Measurements from ENCODE around the gene TEPSIN.
A peak's percentile ranks its signal among the peaks of the same experiment; 100 is the strongest.
"Not testable (repeated sequence)": the region's sequence is repeated elsewhere in the genome, so short reads cannot be mapped to it uniquely, and the experiment has no call there.

TEPSIN gene

GRCh38 chr17:81234940-81235821 lies 3.7 kb downstream of the TEPSIN start:
- DNase-seq: no peak

GRCh38 chr17:81234506-81234855 lies 4.4 kb downstream of the TEPSIN start:
- no peak for DNase-seq

- no peak for DNase-seq
Measured at GRCh38 chr17:81233811-81234505, 4.9 kb downstream of the TEPSIN start.

GRCh38 chr17:81233316-81233715 lies 5.5 kb downstream of the TEPSIN start:
- no peak for DNase-seq

- DNase-seq: no peak
Measured at GRCh38 chr17:81232616-81233241, 6.1 kb downstream of the TEPSIN start.

- no peak for DNase-seq
Measured at GRCh38 chr17:81231766-81232581, 6.9 kb downstream of the TEPSIN start.

- no peak for DNase-seq
Measured at GRCh38 chr17:81231121-81231645, 7.7 kb downstream of the TEPSIN start.

- no peak for DNase-seq
Measured at GRCh38 chr17:81230043-81230820, 8.6 kb downstream of the TEPSIN start.

GRCh38 chr17:81229666-81229920 lies 9.3 kb downstream of the TEPSIN start:
- DNase-seq: no peak

- no peak for DNase-seq
Measured at GRCh38 chr17:81228834-81229665, 9.8 kb downstream of the TEPSIN start.

- no peak for DNase-seq
Measured at GRCh38 chr17:81228420-81228819, 10.4 kb downstream of the TEPSIN start.

- DNase-seq: not testable (repeated sequence)
Measured at GRCh38 chr17:81227630-81228029, 11.2 kb downstream of the TEPSIN start.

- DNase-seq: no peak
Measured at GRCh38 chr17:81223762-81224130, 15.1 kb downstream of the TEPSIN start.

- DNase-seq: peak; percentile 61
Measured at GRCh38 chr17:81222906-81223761, 15.7 kb downstream of the TEPSIN start, which contains the start of gene CEP131. Gene CEP131, minus strand, starts transcription at chr17:81222965. Its CDS starts 2,909 bp downstream, at chr17:81220056.

- DNase-seq: no peak
Measured at GRCh38 chr17:81222620-81222905, 16.3 kb downstream of the TEPSIN start.

- DNase-seq: no peak
Measured at GRCh38 chr17:81221842-81222619, 16.8 kb downstream of the TEPSIN start.

GRCh38 chr17:81221371-81221841 lies 17.4 kb downstream of the TEPSIN start:
- no peak for DNase-seq

- no peak for DNase-seq
Measured at GRCh38 chr17:81219476-81220180, 19.2 kb downstream of the TEPSIN start.

- no peak for DNase-seq
Measured at GRCh38 chr17:81218991-81219390, 19.9 kb downstream of the TEPSIN start.
